ENCODE measurements around the gene TMEM258. TPM values are rescaled to one million over a fixed set of nuclear protein-coding genes. Genes with fewer than 3 reads are reported as not detected.

TMEM258 gene
- total RNA-seq, 6 experiments from 2014 or later: 31.6 to 74.5 (median 55.3) TPM

DNA sequence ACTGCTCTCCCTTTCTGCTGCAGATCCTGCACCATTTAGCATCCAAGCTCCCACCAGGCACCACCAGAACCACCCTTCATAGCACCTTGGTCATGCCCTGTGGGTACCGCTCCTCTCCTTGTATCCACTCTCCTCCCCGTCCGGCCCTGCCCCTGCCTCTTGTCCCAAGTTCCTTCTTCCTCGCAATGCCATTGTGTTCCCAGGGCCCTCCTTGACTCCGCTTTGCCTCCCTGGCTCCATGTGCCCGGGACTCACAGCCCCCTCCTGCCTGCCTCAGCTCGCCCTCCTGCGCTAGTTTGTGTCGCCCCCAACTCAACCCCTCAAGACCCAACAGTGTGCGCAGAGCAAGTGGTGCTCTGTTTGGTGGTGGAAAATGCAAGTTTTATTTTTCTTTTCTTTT is 46.5 kb upstream of the TMEM258 start:
- intact Hi-C loops (cut with DNase I): no loop called here
- DNase-seq (no peak), ATAC-seq (no peak)
- no peak overlapping the region for H3K27ac ChIP-seq
- no peaks in the 10 kb centered on the region for H3K4me1 ChIP-seq
- TF ChIP-seq POLR2A (IDR thresholded peaks at IDR 0.05) (no peak), CTCF (IDR thresholded peaks at IDR 0.05) (no peak)
- H3K4me3 ChIP-seq: no peak overlapping the region
- no peaks in the 10 kb centered on the region for H3K9me3 ChIP-seq
- H3K36me3 ChIP-seq: peaks cover 0 to 11% (median 0%) of the 10 kb centered on the region in 4 donors
- no peaks in the 10 kb centered on the region for H3K27me3 ChIP-seq
- 90% methylated on average over 5 of the region's 10 CpGs for WGBS (ENCODE audit: insufficient coverage, low coverage, low lambda C conversion rate, missing lambda C conversion rate)

- Histone ChIP-seq H3K27ac (no peak overlapping the region), H3K27me3 (no peaks in the 10 kb centered on the region), H3K4me1 (no peaks in the 10 kb centered on the region), H3K36me3 (peaks cover 0 to 11% (median 0%) of the 10 kb centered on the region in 4 donors), H3K4me3 (no peak overlapping the region), H3K9me3 (no peaks in the 10 kb centered on the region)
- WGBS (ENCODE audit: insufficient coverage, low coverage, low lambda C conversion rate, missing lambda C conversion rate): 90% methylated on average over 3 of the region's 5 CpGs
- intact Hi-C loops (cut with DNase I): no loop called here
- TF ChIP-seq POLR2A (IDR thresholded peaks at IDR 0.05) (no peak), CTCF (IDR thresholded peaks at IDR 0.05) (no peak)
- ATAC-seq: no peak
- DNase-seq: no peak
Measured at GRCh38 chr11:61838501-61838900, 46.1 kb upstream of the TMEM258 start.

GRCh38 chr11:61837411-61838005 is 45.1 kb upstream of the TMEM258 start:
- intact Hi-C loops (cut with DNase I): no loop called here
- Histone ChIP-seq H3K9me3 (no peaks in the 10 kb centered on the region), H3K27me3 (no peaks in the 10 kb centered on the region), H3K36me3 (peaks cover 0 to 11% (median 0%) of the 10 kb centered on the region in 4 donors), H3K27ac (no peak overlapping the region), H3K4me3 (no peak overlapping the region), H3K4me1 (peaks cover 0 to 3% (median under 1%) of the 10 kb centered on the region in 4 donors)
- ATAC-seq (no peak), DNase-seq (no peak)
- TF ChIP-seq CTCF (IDR thresholded peaks at IDR 0.05): no peak
- no peak for TF ChIP-seq POLR2A (IDR thresholded peaks at IDR 0.05)
- 87% methylated on average over 5 of the region's 15 CpGs for WGBS (ENCODE audit: insufficient coverage, low coverage, low lambda C conversion rate, missing lambda C conversion rate)

GRCh38 chr11:61836193-61836592 is 43.8 kb upstream of the TMEM258 start:
- WGBS (ENCODE audit: insufficient coverage, low coverage, low lambda C conversion rate, missing lambda C conversion rate): 97% methylated on average over 5 of the region's 8 CpGs
- Histone ChIP-seq H3K9me3 (no peaks in the 10 kb centered on the region), H3K4me1 (peaks cover 0 to 11% (median 3%) of the 10 kb centered on the region in 4 donors), H3K36me3 (peaks cover 0 to 11% (median 0%) of the 10 kb centered on the region in 4 donors), H3K4me3 (no peak overlapping the region), H3K27me3 (no peaks in the 10 kb centered on the region), H3K27ac (no peak overlapping the region)
- no peak for ATAC-seq
- DNase-seq: no peak
- no peak for TF ChIP-seq CTCF (IDR thresholded peaks at IDR 0.05)
- TF ChIP-seq POLR2A (IDR thresholded peaks at IDR 0.05): no peak
- intact Hi-C loops (cut with DNase I): no loop called here
